Measurements from ENCODE around the gene ABTB2.

ABTB2 gene

DNA sequence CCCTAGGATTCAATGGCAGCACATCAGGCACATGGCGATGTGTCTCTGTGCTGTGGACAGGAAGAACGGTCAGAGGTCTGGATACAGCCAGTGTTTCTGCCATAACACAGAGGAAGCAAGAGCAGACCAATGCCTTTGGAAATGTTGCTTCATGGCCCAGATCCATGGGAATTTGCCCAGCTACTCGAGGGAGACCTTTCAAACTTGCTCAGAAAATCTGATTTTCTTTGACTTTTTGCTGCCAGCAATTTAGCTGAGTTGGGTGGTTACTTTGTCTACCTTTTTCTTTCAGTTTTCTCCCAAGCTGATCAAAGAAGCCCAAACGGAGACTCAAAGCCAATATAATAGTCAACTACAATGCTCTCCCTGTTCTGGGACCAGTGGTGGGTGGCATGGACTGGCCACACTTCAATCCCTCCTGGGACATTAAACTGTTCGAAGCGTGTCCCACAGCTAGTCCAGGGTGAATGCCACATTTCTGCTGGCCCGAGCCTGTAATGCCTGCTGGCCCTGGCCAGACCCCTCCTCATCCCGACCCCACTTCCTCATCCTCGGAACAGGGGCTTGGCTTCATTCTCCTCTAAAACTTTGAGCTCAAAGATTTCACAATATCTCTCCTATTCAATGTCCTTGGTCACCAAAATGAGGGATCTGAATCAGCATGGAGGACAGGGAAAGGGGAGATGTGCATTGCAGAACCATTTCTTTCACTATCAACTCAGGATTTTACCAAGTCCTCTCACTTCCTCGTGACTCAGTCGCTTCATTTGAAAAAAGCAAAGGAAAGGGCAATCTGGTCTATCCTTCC lies 93.3 kb downstream of the ABTB2 start:
- Histone ChIP-seq H3K9me3 (ENCODE audit: control insufficient read depth, insufficient read depth, low read length) (no peaks in the 10 kb centered on the region), H3K9ac (ENCODE audit: low read depth, low read length) (no peak overlapping the region), H3K4me3 (ENCODE audit: low read depth, low read length) (no peak overlapping the region), H3K4me1 (ENCODE audit: control insufficient read depth, insufficient read depth, low read length) (peaks cover 5% of the 10 kb centered on the region), H3K36me3 (ENCODE audit: control insufficient read depth, insufficient read depth, low read length) (no peaks in the 10 kb centered on the region), H3K27me3 (ENCODE audit: control insufficient read depth, insufficient read depth, low read length) (no peaks in the 10 kb centered on the region)

DNA sequence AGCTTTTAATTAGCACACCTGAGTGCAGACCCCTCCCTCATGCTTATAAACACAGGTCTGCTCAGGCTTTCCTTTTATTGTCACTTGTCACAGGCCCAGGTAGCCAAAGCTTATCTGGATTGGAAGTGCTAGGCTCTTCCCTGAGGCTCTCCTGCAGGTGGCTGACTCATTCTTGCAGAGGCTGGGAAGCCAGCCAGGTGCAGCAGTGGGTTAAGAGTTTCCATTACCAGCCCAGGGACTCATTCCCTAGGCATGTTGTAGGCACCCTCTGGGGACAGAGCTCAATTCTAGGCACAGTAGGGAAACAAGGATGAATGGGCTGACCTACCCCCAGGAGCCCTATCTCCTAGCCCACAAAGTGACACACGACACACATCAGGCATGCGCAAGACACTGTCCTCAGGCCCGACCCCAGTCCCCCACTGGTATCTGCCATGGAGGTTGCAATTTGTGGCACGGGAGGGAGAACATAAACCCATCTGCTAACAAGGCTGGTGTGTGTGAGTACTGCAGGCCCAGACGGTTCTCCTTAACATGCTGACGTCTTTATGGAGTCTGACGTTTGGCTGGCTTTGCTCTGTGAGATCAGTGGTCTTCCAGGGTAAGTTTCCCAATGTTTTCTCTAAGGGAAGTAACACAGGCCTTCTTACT lies 94.2 kb downstream of the ABTB2 start:
- Histone ChIP-seq H3K4me1 (ENCODE audit: control insufficient read depth, insufficient read depth, low read length) (peaks cover 5% of the 10 kb centered on the region), H3K9me3 (ENCODE audit: control insufficient read depth, insufficient read depth, low read length) (no peaks in the 10 kb centered on the region), H3K4me3 (ENCODE audit: low read depth, low read length) (no peak overlapping the region), H3K36me3 (ENCODE audit: control insufficient read depth, insufficient read depth, low read length) (no peaks in the 10 kb centered on the region), H3K27me3 (ENCODE audit: control insufficient read depth, insufficient read depth, low read length) (no peaks in the 10 kb centered on the region), H3K9ac (ENCODE audit: low read depth, low read length) (no peak overlapping the region)

DNA sequence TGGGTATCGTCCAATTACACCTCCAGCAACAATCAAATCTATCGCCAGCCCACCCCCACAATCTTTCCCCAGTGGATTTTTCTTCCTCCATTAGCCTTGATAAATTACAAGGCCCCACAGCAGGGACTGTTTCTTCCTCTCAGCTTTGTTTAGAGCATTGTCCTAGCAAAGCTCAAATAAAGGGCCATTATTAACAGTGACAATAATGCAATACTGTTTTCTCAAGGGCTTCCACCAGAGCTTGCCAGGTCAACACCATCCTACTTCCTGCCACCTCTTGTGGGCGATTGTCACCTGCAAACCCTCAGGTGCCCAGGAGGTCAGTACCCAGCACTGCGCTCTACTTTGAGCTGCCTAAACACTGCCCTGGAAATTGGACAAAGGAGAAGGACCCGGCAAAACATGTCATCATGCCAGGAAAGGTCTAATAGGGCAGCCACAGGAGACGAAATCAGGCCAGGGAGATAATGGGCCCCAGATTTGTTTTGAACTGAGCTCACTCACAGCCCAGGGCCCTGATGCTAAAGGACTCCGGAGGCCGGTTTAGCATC lies 95.2 kb downstream of the ABTB2 start:
- Histone ChIP-seq H3K36me3 (ENCODE audit: control insufficient read depth, insufficient read depth, low read length) (no peaks in the 10 kb centered on the region), H3K9me3 (ENCODE audit: control insufficient read depth, insufficient read depth, low read length) (no peaks in the 10 kb centered on the region), H3K27me3 (ENCODE audit: control insufficient read depth, insufficient read depth, low read length) (no peaks in the 10 kb centered on the region), H3K4me3 (ENCODE audit: low read depth, low read length) (no peak overlapping the region), H3K9ac (ENCODE audit: low read depth, low read length) (no peak overlapping the region), H3K4me1 (ENCODE audit: control insufficient read depth, insufficient read depth, low read length) (peaks cover 5% of the 10 kb centered on the region)

DNA sequence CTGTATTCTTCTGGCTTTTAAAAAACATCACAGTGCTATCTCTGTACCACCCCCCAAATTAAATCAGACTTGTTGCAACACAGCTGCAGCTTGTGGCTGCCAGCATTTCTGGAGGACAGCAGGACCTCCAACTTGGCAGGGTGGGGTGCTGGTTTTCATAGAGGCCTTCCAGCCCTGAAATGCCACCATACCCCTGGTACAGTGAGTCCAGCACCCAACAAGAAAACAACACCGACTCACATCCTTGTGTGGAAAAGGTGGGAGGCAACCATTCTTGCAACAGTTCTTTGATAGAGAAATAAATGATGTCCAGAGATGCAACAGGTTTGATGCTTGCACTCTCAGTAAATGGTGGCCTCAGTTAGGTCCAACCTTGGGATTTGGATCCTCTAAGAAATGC lies 96.0 kb downstream of the ABTB2 start:
- no peak overlapping the region for H3K9ac ChIP-seq (ENCODE audit: low read depth, low read length)
- H3K4me1 ChIP-seq (ENCODE audit: control insufficient read depth, insufficient read depth, low read length): peaks cover 5% of the 10 kb centered on the region
- no peaks in the 10 kb centered on the region for H3K27me3 ChIP-seq (ENCODE audit: control insufficient read depth, insufficient read depth, low read length)
- no peaks in the 10 kb centered on the region for H3K9me3 ChIP-seq (ENCODE audit: control insufficient read depth, insufficient read depth, low read length)
- no peaks in the 10 kb centered on the region for H3K36me3 ChIP-seq (ENCODE audit: control insufficient read depth, insufficient read depth, low read length)
- H3K4me3 ChIP-seq (ENCODE audit: low read depth, low read length): no peak overlapping the region

DNA sequence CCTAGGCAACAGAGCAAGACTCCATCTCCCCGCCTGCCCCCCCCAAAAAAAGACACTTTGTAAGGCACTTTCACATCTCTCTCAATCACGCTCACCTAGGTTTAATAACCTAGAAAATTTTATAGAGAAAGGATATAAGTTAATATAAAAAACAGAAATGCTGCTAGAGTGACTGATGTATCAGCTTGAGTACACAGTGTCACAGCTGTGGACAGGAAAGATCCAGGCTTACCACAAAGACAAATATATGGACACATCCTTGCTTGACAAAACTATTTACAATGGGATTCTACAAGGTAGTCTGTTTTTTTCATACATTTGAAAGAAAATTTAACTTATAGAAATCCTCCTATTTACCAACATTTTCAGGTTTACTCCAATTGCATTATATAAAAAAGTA lies 96.7 kb downstream of the ABTB2 start:
- H3K4me1 ChIP-seq (ENCODE audit: control insufficient read depth, insufficient read depth, low read length): peaks cover 5% of the 10 kb centered on the region
- no peaks in the 10 kb centered on the region for H3K36me3 ChIP-seq (ENCODE audit: control insufficient read depth, insufficient read depth, low read length)
- H3K9ac ChIP-seq (ENCODE audit: low read depth, low read length): no peak overlapping the region
- H3K4me3 ChIP-seq (ENCODE audit: low read depth, low read length): no peak overlapping the region
- H3K9me3 ChIP-seq (ENCODE audit: control insufficient read depth, insufficient read depth, low read length): no peaks in the 10 kb centered on the region
- no peaks in the 10 kb centered on the region for H3K27me3 ChIP-seq (ENCODE audit: control insufficient read depth, insufficient read depth, low read length)

DNA sequence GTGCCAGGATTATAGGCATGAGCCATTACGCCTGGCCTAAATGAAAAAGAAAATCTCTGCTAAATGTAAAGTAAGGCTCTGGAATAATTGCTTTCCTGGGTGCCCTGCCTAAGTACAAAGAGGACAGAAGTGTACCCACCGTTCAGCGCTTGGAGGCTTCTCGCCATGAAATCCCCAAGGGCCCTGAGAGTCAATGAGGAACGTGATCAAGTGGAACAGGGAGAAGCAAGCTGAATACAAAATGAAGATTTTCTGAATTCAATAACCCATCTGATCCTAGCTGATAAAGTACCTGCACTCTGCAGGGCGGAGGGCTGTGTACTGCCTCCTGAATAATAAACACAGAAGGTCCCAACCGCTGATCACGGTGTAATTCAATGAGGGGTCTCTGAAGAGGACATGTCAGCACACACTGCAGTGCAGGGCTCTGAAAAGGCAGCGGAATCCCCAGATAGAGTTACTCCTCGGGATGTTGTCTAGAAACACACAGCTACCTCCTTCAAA lies 97.7 kb downstream of the ABTB2 start:
- no peak overlapping the region for H3K4me3 ChIP-seq (ENCODE audit: low read depth, low read length)
- H3K9me3 ChIP-seq (ENCODE audit: control insufficient read depth, insufficient read depth, low read length): no peaks in the 10 kb centered on the region
- H3K27me3 ChIP-seq (ENCODE audit: control insufficient read depth, insufficient read depth, low read length): no peaks in the 10 kb centered on the region
- peaks cover 5% of the 10 kb centered on the region for H3K4me1 ChIP-seq (ENCODE audit: control insufficient read depth, insufficient read depth, low read length)
- H3K36me3 ChIP-seq (ENCODE audit: control insufficient read depth, insufficient read depth, low read length): no peaks in the 10 kb centered on the region
- no peak overlapping the region for H3K9ac ChIP-seq (ENCODE audit: low read depth, low read length)

DNA sequence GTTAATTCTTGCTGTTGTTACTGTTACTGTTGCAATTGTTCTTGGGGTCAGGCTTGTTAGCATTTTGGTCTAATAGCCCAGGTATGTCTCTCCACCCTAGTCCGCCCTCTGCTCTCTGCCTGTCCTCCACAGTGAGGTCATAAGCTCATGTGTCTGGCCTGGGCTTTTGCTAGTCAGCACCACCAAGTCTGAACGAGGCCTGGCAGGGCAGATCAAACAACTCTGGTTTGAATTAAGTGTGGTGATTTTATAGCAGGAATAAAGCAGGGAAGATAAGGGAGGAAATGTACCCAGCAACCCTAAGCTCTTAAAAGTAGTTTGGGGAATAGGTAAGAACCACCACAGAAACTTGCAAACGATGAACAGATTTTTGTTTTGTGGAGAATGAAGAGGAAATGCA lies 98.7 kb downstream of the ABTB2 start:
- Histone ChIP-seq H3K36me3 (ENCODE audit: control insufficient read depth, insufficient read depth, low read length) (no peaks in the 10 kb centered on the region), H3K4me3 (ENCODE audit: low read depth, low read length) (no peak overlapping the region), H3K9ac (ENCODE audit: low read depth, low read length) (no peak overlapping the region), H3K9me3 (ENCODE audit: control insufficient read depth, insufficient read depth, low read length) (no peaks in the 10 kb centered on the region), H3K4me1 (ENCODE audit: control insufficient read depth, insufficient read depth, low read length) (peaks cover 5% of the 10 kb centered on the region), H3K27me3 (ENCODE audit: control insufficient read depth, insufficient read depth, low read length) (no peaks in the 10 kb centered on the region)

DNA sequence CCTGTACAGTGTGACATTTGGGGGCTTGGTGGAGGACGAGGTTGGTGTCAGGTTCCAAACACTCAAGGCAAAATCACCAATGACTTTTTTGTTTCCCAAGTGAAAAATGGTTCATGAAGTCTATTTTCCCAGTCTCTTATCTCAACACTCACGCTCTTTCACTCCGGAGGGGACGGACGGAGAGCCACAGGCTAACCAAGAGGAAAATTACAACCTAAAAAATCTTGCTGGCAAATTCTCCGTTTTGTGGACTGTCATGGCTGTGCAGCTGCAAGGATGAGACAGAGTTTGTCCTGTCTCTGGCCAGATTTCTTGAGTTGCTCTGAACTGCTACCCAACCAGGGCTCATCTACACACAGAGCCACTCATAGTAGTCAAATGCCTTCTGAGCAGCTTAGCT lies 101.2 kb downstream of the ABTB2 start:
- Histone ChIP-seq H3K9ac (ENCODE audit: low read depth, low read length) (no peak overlapping the region), H3K4me3 (ENCODE audit: low read depth, low read length) (no peak overlapping the region), H3K27me3 (ENCODE audit: control insufficient read depth, insufficient read depth, low read length) (no peaks in the 10 kb centered on the region), H3K36me3 (ENCODE audit: control insufficient read depth, insufficient read depth, low read length) (no peaks in the 10 kb centered on the region), H3K4me1 (ENCODE audit: control insufficient read depth, insufficient read depth, low read length) (no peaks in the 10 kb centered on the region), H3K9me3 (ENCODE audit: control insufficient read depth, insufficient read depth, low read length) (no peaks in the 10 kb centered on the region)

DNA sequence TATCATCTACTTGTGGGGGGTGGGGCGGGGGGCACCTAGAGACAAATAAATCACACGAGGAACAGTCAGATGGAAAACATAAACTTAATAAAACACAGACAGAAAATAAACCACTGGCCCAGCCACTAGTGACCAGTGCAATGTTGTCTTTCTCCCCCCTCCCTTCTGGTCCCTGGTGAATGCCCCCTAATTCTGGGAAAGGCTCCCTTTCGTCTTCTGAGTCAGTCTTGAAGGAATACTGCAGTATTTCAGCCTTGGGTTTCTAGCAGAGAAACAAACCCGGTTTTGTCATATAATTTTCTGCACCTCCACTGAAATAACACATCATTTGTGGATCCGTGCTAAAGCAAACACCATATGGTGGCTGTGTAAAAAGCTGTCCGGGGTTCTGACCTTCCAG lies 101.7 kb downstream of the ABTB2 start:
- no peaks in the 10 kb centered on the region for H3K9me3 ChIP-seq (ENCODE audit: control insufficient read depth, insufficient read depth, low read length)
- H3K4me3 ChIP-seq (ENCODE audit: low read depth, low read length): no peak overlapping the region
- H3K9ac ChIP-seq (ENCODE audit: low read depth, low read length): no peak overlapping the region
- no peaks in the 10 kb centered on the region for H3K27me3 ChIP-seq (ENCODE audit: control insufficient read depth, insufficient read depth, low read length)
- H3K36me3 ChIP-seq (ENCODE audit: control insufficient read depth, insufficient read depth, low read length): no peaks in the 10 kb centered on the region
- H3K4me1 ChIP-seq (ENCODE audit: control insufficient read depth, insufficient read depth, low read length): peaks cover 4% of the 10 kb centered on the region

DNA sequence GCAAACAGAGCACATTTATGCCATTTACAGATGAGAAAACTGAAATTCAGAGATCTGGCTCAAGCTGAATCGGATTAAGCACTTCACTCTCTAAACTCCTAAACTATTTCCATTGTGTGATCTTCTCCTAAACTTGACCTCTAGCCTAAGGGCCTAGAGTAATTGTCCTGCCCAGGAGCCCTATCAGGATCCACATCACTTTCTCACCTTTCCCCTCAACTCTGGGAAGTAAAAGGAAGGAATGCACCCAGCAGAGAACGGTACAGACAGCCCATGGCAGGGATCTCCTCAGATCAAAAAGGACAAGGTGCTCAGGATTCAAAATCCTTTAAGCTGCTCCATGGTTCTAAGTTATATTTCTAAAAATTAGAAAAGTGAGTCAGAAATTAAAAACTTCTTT lies 102.7 kb downstream of the ABTB2 start:
- peaks cover 6% of the 10 kb centered on the region for H3K4me1 ChIP-seq (ENCODE audit: control insufficient read depth, insufficient read depth, low read length)

DNA sequence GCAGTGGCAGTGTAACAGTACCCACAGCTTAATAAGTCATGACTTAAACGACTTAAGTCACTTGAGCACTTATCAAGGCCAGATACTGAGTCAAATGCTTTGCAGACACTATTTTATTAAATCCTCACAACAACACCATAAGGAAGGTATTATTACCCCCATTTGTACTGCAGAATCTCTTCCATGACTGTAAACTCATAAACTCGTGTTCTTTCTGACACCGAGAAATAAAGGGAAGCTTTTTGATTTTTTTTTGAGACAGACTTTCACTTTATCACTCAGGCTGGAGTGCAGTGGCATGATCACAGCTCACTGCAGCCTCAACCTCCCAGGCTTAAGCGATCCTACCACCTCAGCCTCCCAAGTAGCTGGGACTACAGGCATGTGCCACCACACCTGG lies 103.8 kb downstream of the ABTB2 start:
- no peaks in the 10 kb centered on the region for H3K9me3 ChIP-seq (ENCODE audit: control insufficient read depth, insufficient read depth, low read length)
- no peaks in the 10 kb centered on the region for H3K27me3 ChIP-seq (ENCODE audit: control insufficient read depth, insufficient read depth, low read length)
- H3K4me1 ChIP-seq (ENCODE audit: control insufficient read depth, insufficient read depth, low read length): peaks cover 6% of the 10 kb centered on the region
- no peak overlapping the region for H3K4me3 ChIP-seq (ENCODE audit: low read depth, low read length)
- H3K36me3 ChIP-seq (ENCODE audit: control insufficient read depth, insufficient read depth, low read length): no peaks in the 10 kb centered on the region
- no peak overlapping the region for H3K9ac ChIP-seq (ENCODE audit: low read depth, low read length)

More for the DNA sequence above, 102.7 kb downstream of the ABTB2 start:
- Histone ChIP-seq H3K4me3 (ENCODE audit: low read depth, low read length) (no peak overlapping the region), H3K27me3 (ENCODE audit: control insufficient read depth, insufficient read depth, low read length) (no peaks in the 10 kb centered on the region), H3K9me3 (ENCODE audit: control insufficient read depth, insufficient read depth, low read length) (no peaks in the 10 kb centered on the region), H3K36me3 (ENCODE audit: control insufficient read depth, insufficient read depth, low read length) (no peaks in the 10 kb centered on the region), H3K9ac (ENCODE audit: low read depth, low read length) (no peak overlapping the region)

DNA sequence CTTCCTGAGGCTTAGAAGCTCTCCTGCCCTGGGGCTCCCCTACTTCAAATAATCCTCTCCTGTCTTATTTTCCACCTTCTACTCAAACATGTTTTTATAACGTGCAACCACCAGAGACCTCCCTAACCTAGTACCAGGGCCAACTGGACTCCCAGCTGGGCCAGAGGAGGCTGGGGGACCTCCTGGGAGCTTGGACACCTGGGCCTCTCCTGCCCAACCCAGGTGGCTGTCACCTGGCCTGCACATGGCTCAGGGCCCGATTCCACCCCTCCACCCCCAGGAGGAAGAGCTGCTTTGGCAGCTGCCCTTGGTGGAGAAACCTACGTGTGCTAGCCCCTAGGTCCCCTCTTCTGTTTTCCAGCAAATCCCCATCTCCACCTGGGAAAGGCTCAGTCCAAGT lies 105.2 kb downstream of the ABTB2 start:
- Histone ChIP-seq H3K36me3 (ENCODE audit: control insufficient read depth, insufficient read depth, low read length) (no peaks in the 10 kb centered on the region), H3K9ac (ENCODE audit: low read depth, low read length) (no peak overlapping the region), H3K27me3 (ENCODE audit: control insufficient read depth, insufficient read depth, low read length) (no peaks in the 10 kb centered on the region), H3K4me1 (ENCODE audit: control insufficient read depth, insufficient read depth, low read length) (peaks cover 6% of the 10 kb centered on the region), H3K9me3 (ENCODE audit: control insufficient read depth, insufficient read depth, low read length) (no peaks in the 10 kb centered on the region), H3K4me3 (ENCODE audit: low read depth, low read length) (no peak overlapping the region)
